ENCODE data around the gene NBDY. TPM values are rescaled to one million over a fixed set of nuclear protein-coding genes. Genes with fewer than 3 reads are reported as not detected.

Gene NBDY
- total and polyA plus RNA-seq, 2 of the 4 experiments (the other 2 are of a cell fraction), result 3.2 to 61.5 TPM

- H3K4me2 ChIP-seq (ENCODE audit: low read depth, low read length), result no peak overlapping the region
- no peaks in the 10 kb centered on the region; the same call in 1 of the 2 replicates for H3K4me1 ChIP-seq (ENCODE audit: control insufficient read depth, insufficient read depth, low read length)
- H3K36me3 ChIP-seq (ENCODE audit: control insufficient read depth, insufficient read depth, low read length), result no peaks in the 10 kb centered on the region
- WGBS, 2 experiments (ENCODE audit: extremely low coverage in 2 of 2, insufficient read length in 1 of 2), result 66% methylated on average over 6 of the region's 13 CpGs; no CpG with 5 or more reads in 1 of the 2 experiments
- no peak overlapping the region for H3K9ac ChIP-seq (ENCODE audit: low read depth, low read length)
- TF ChIP-seq RAD21 (IDR thresholded peaks at IDR 0.05; ENCODE audit: low read length), result no peak
- TF ChIP-seq CTCF (conservative IDR thresholded peaks at IDR 0.05; ENCODE audit: low read depth, low read length), result 0 out of 2 replicates have a peak, but pooled peaks have one; percentile 13
- no peak for TF ChIP-seq MAZ (IDR thresholded peaks at IDR 0.05; ENCODE audit: borderline replicate concordance, low read depth, low read length)
- no peak overlapping the region for H3K4me3 ChIP-seq (ENCODE audit: insufficient read depth, low read depth, low read length)
- H3K27ac ChIP-seq (ENCODE audit: insufficient read depth, low read length), result no peak overlapping the region
- no peak overlapping the region for H3K18ac ChIP-seq (ENCODE audit: low read depth, low read length)
- no peak overlapping the region for H2AK5ac ChIP-seq (ENCODE audit: low read depth, low read length)
- H3K4ac ChIP-seq (ENCODE audit: low read depth, low read length), result no peak overlapping the region
- H2AFZ ChIP-seq (replicated peaks; ENCODE audit: low read length, poor library complexity), result no peak overlapping the region
- no peaks in the 10 kb centered on the region for H3K9me3 ChIP-seq (ENCODE audit: control insufficient read depth, insufficient read depth, low read length)
- no peak overlapping the region for H2BK20ac ChIP-seq (ENCODE audit: low read depth, low read length)
- no peak overlapping the region for H4K8ac ChIP-seq (ENCODE audit: low read depth in 2 of 2, low read length in 2 of 2)
- no peaks in the 10 kb centered on the region for H4K20me1 ChIP-seq (ENCODE audit: insufficient read depth, low read length)
- dilution Hi-C loops (cut with HindIII; ENCODE audit: low sequenced_read_pairs, unreplicated experiment) (no loop called here), in situ Hi-C loops (cut with MboI; ENCODE audit: low sequenced_read_pairs) (no loop called here), intact Hi-C loops (cut with micrococcal nuclease) (no loop called here)
- no peak overlapping the region for H2BK5ac ChIP-seq (ENCODE audit: low read depth, low read length, poor library complexity, severe bottlenecking)
- ChIA-PET CTCF (no interaction called here), POLR2A (ENCODE audit: unreplicated experiment) (no interaction called here)
- no peak overlapping the region for H2BK15ac ChIP-seq (ENCODE audit: low read depth, low read length)
- H3K23ac ChIP-seq (ENCODE audit: low read depth, low read length), result no peak overlapping the region
- H2BK120ac ChIP-seq (ENCODE audit: low read depth, low read length), result no peak overlapping the region
- peaks cover 3% of the 10 kb centered on the region; the same call in 1 of the 2 replicates for H3K27me3 ChIP-seq (ENCODE audit: control insufficient read depth, insufficient read depth, low read length)
- H3K9me1 ChIP-seq (ENCODE audit: insufficient read depth, low read length), result no peaks in the 10 kb centered on the region
- no peak overlapping the region for H4K91ac ChIP-seq (ENCODE audit: insufficient read depth, low read depth, low read length)
- no peak overlapping the region for H3K14ac ChIP-seq (replicated peaks; ENCODE audit: low read depth, low read length)
- ATAC-seq (ENCODE audit: low read depth) (no peak), DNase-seq (no peak)
- no peak overlapping the region for H3K56ac ChIP-seq (ENCODE audit: extremely low read depth, insufficient read depth, low read length)
- H4K5ac ChIP-seq (ENCODE audit: low read depth, low read length), result no peak overlapping the region
- H2AK9ac ChIP-seq (replicated peaks; ENCODE audit: low read depth, low read length, poor library complexity), result no peak overlapping the region
- no TSS peak for BruUV-seq (replicated peaks)
- peaks cover 0 to 2% of the 10 kb centered on the region in 2 experiments; a peak in 1 of 4 replicates for H3K79me1 ChIP-seq (ENCODE audit: low read depth in 1 of 2, low read length in 2 of 2)
These were observed 70.1 kb downstream of the NBDY start for GRCh38 chrX:56798866-56799758.

Data from IMR-90 (cell line).